ENCODE measurements around the gene AKAP12. TPM values are rescaled to one million over a fixed set of nuclear protein-coding genes. Genes with fewer than 3 reads are reported as not detected.

The AKAP12 gene
- total RNA-seq, 4 donors from 2014 or later: 25.7 to 61.7 (median 53.1) TPM

GRCh38 chr6:151248295-151248694 lies 8.5 kb downstream of the AKAP12 start:
- 73 to 79% methylated on average over 3 of the region's 3 CpGs for WGBS, 2 donors (ENCODE audit: low coverage in 1 of 2)
- TF ChIP-seq POLR2AphosphoS5 (IDR thresholded peaks at IDR 0.05) (no peak), EP300 (IDR thresholded peaks at IDR 0.05; ENCODE audit: low read depth) (no peak), POLR2A (IDR thresholded peaks at IDR 0.05) (no peak), CTCF (IDR thresholded peaks at IDR 0.05) (no peak)
- in situ Hi-C loops (cut with MboI; ENCODE audit: low pct_ligation_motif_present in 1 of 4, low pct_unique_long_range_greater_than_20kb in 1 of 4, low sequenced_read_pairs in 3 of 4) (no loop called here), intact Hi-C loops (cut with DNase I; ENCODE audit: low total_unique reads) (loop anchor here (10.0 kb wide), 2 partner anchors 203 to 233 kb away; no protein-coding TSS in a partner anchor)
- H3K36me3 ChIP-seq: no peaks in the 10 kb centered on the region
- H3K27me3 ChIP-seq: peaks cover 3% of the 10 kb centered on the region
- no peak for DNase-seq
- peak overlapping the region in 3 of 4 donors; percentile 4 to 62 (median 47) for H3K27ac ChIP-seq
- H3K9me3 ChIP-seq: no peaks in the 10 kb centered on the region
- no peak overlapping the region for H3K4me3 ChIP-seq
- peaks cover 0 to 4% (median 0%) of the 10 kb centered on the region in 4 donors for H3K4me1 ChIP-seq

GRCh38 chr6:151252634-151253033 lies 12.9 kb downstream of the AKAP12 start:
- in situ Hi-C loops (cut with MboI; ENCODE audit: low pct_ligation_motif_present in 1 of 4, low pct_unique_long_range_greater_than_20kb in 1 of 4, low sequenced_read_pairs in 3 of 4): no loop called here

GRCh38 chr6:151254451-151255081 lies 14.8 kb downstream of the AKAP12 start:
- Histone ChIP-seq H3K9me3 (no peaks in the 10 kb centered on the region), H3K4me1 (peaks cover 0 to 20% (median 9%) of the 10 kb centered on the region in 4 donors), H3K27me3 (no peaks in the 10 kb centered on the region), H3K27ac (peak overlapping the region; percentile 47 to 71 (median 60)), H3K4me3 (no peak overlapping the region), H3K36me3 (no peaks in the 10 kb centered on the region)
- intact Hi-C loops (cut with DNase I; ENCODE audit: low total_unique reads): no loop called here
- 69 to 77% methylated on average over 6 to 14 of the region's 14 CpGs for WGBS, 2 donors (ENCODE audit: low coverage in 1 of 2)
- in situ Hi-C loops (cut with MboI; ENCODE audit: low pct_ligation_motif_present in 1 of 4, low pct_unique_long_range_greater_than_20kb in 1 of 4, low sequenced_read_pairs in 3 of 4): no loop called here
- TF ChIP-seq POLR2AphosphoS5 (IDR thresholded peaks at IDR 0.05) (peak in 1 of 3 donors; percentile 22), EP300 (IDR thresholded peaks at IDR 0.05; ENCODE audit: low read depth) (no peak), CTCF (IDR thresholded peaks at IDR 0.05) (no peak), POLR2A (IDR thresholded peaks at IDR 0.05) (no peak)
- DNase-seq: no peak

More at GRCh38 chr6:151252634-151253033, 12.9 kb downstream of the AKAP12 start:
- H3K4me3 ChIP-seq: no peak overlapping the region
- no peaks in the 10 kb centered on the region for H3K27me3 ChIP-seq
- H3K9me3 ChIP-seq: no peaks in the 10 kb centered on the region
- TF ChIP-seq POLR2A (IDR thresholded peaks at IDR 0.05) (no peak), CTCF (IDR thresholded peaks at IDR 0.05) (no peak), EP300 (IDR thresholded peaks at IDR 0.05; ENCODE audit: low read depth) (no peak), POLR2AphosphoS5 (IDR thresholded peaks at IDR 0.05) (no peak)
- H3K27ac ChIP-seq: peak overlapping the region in 3 of 4 donors; percentile 46 to 71 (median 66)
- 83 to 89% methylated on average over 6 of the region's 6 CpGs for WGBS, 2 donors (ENCODE audit: low coverage in 1 of 2)
- DNase-seq: no peak
- intact Hi-C loops (cut with DNase I; ENCODE audit: low total_unique reads): no loop called here
- H3K4me1 ChIP-seq: peaks cover 0 to 14% (median 5%) of the 10 kb centered on the region in 4 donors
- H3K36me3 ChIP-seq: no peaks in the 10 kb centered on the region

GRCh38 chr6:151255811-151256210 lies 16.0 kb downstream of the AKAP12 start:
- Histone ChIP-seq H3K36me3 (no peaks in the 10 kb centered on the region), H3K9me3 (no peaks in the 10 kb centered on the region), H3K27me3 (no peaks in the 10 kb centered on the region), H3K27ac (peak overlapping the region; percentile 47 to 71 (median 60)), H3K4me1 (peaks cover 0 to 26% (median 9%) of the 10 kb centered on the region in 4 donors), H3K4me3 (no peak overlapping the region)
- intact Hi-C loops (cut with DNase I; ENCODE audit: low total_unique reads): no loop called here
- in situ Hi-C loops (cut with MboI; ENCODE audit: low pct_ligation_motif_present in 1 of 4, low pct_unique_long_range_greater_than_20kb in 1 of 4, low sequenced_read_pairs in 3 of 4): no loop called here
- WGBS, 2 donors (ENCODE audit: low coverage in 1 of 2): 86 to 90% methylated on average over 2 to 3 of the region's 3 CpGs
- DNase-seq: no peak
- TF ChIP-seq POLR2A (IDR thresholded peaks at IDR 0.05): no peak
- TF ChIP-seq CTCF (IDR thresholded peaks at IDR 0.05): no peak
- no peak for TF ChIP-seq EP300 (IDR thresholded peaks at IDR 0.05; ENCODE audit: low read depth)
- TF ChIP-seq POLR2AphosphoS5 (IDR thresholded peaks at IDR 0.05): no peak
